T-helper 2 cell treated with Interferon-gamma antibody and Interleukin-4, amounts not matched to agents 5 μg/mL and 100 μg/mL, for 36 hours (primary cell): ENCODE data around the gene TUBA4A.

ENCODE experiments used
- DNase-seq: peaks from one replicate; pipeline ENCODE4 v3.0.0; 2021; ENCODE audit warnings: low spot score
- H3K27ac Mint-ChIP-seq: one replicate; pipeline ENCODE4 v1.8.0; 2021; ENCODE audit warnings: mild to moderate bottlenecking, mixed read lengths
- H3K27me3 Mint-ChIP-seq: one replicate; pipeline ENCODE4 v1.8.0; 2021; ENCODE audit warnings: low read depth, mixed read lengths
- H3K36me3 Mint-ChIP-seq: one replicate; pipeline ENCODE4 v1.8.0; 2021; ENCODE audit warnings: low read depth, mixed read lengths
- H3K4me1 Mint-ChIP-seq: one replicate; pipeline ENCODE4 v1.8.0; 2021; ENCODE audit warnings: low read depth, mixed read lengths
- H3K4me3 Mint-ChIP-seq: one replicate; pipeline ENCODE4 v1.8.0; 2022; ENCODE audit warnings: mild to moderate bottlenecking, moderate library complexity, mixed read lengths
- H3K9me3 Mint-ChIP-seq: one replicate; pipeline ENCODE4 v1.8.0; 2021; ENCODE audit warnings: mixed read lengths

Gene TUBA4A

DNA sequence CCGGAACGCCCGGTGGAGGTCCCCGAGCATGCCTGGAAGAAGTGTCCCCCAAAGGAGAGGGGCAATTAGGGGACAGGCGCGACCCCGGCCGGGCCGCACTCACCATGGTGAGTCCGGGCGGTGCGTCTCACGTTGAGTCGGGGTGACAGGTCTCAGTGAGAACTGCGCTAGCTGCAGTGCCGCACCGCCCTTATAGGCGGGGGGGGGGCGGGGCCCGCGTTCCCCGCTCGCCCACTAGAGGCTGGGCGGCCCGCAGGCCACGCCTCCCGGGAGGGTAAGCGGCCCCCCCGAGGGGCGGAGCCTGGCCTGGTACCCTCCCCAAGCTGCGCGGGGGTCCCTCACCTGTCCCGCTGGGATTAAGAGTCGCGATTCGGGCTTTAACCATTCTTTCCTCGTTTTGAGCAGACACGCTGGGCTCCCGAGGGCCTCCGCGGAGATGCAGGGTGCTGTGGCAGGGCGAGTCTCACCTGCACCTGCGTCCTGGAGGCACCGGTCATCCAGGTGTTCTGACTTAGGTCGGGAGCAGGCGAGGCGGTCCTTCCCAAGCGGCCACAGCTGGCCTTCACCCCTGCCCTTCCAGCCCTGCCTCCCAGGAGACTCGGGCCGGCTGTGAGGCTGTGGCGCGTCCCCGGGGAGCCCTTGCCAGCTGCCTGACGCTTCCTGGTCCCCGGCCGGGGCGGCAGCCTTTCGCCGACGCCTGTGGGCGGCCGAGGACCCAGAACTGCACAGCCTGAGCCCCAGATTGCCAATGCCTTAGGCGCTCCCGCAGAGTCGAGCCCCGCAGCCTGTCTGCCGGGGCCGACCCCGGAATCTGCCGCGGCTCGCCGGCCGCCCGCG is at the start of gene TUBA4A:
TSS of gene TUBA4A (minus strand) at position 166 of the 837 bp plus-strand sequence. CDS start at position 106, 60 bp downstream.
- Mint-ChIP-seq H3K27me3 (peaks cover 8% of the 10 kb centered on the region), H3K27ac (peak within 1 kb of the TSS; percentile 90), H3K4me1 (peaks cover 40% of the 10 kb centered on the region), H3K36me3 (peaks cover 42% of the 10 kb centered on the region), H3K4me3 (peak within 1 kb of the TSS; percentile 98), H3K9me3 (no peaks in the 10 kb centered on the region)
- DNase-seq = peak; percentile 86

- no peaks in the 10 kb centered on the region for H3K36me3 Mint-ChIP-seq
- no peak for DNase-seq
- H3K27me3 Mint-ChIP-seq = peaks cover 42% of the 10 kb centered on the region
- no peaks in the 10 kb centered on the region for H3K9me3 Mint-ChIP-seq
- H3K4me3 Mint-ChIP-seq = no peak overlapping the region
- no peak overlapping the region for H3K27ac Mint-ChIP-seq
- H3K4me1 Mint-ChIP-seq = peaks cover 4% of the 10 kb centered on the region
These were observed 48.8 kb upstream of the TUBA4A start for GRCh38 chr2:219302412-219302968.

- DNase-seq = no peak
These were observed 46.3 kb upstream of the TUBA4A start for GRCh38 chr2:219300022-219300421.

DNA sequence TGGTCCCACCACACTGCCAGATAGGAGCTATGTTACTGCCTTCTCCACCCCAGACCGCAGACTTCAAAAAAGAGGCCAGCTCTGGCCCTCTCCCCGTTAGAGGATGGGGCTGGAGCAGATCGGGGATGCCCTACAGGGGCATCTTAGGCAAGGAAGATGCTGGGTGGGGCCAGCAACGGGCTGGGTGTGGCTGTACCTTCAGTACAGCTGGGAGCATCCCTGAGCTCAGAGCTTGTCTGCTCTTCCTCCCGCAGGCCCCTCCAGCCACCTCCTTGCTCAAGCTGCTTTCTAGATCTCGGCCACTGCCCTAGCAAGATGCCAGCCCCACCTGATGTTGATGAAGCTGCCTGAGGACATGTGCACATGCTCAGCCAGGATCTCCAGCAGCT is 45.6 kb upstream of the TUBA4A start:
- Mint-ChIP-seq H3K9me3 (no peaks in the 10 kb centered on the region), H3K4me3 (no peak overlapping the region), H3K27ac (no peak overlapping the region), H3K4me1 (peaks cover 9% of the 10 kb centered on the region), H3K36me3 (no peaks in the 10 kb centered on the region), H3K27me3 (peaks cover 32% of the 10 kb centered on the region)
- DNase-seq = no peak

More at GRCh38 chr2:219300022-219300421, 46.3 kb upstream of the TUBA4A start:
- H3K9me3 Mint-ChIP-seq = no peaks in the 10 kb centered on the region
- H3K36me3 Mint-ChIP-seq = no peaks in the 10 kb centered on the region
- peaks cover 38% of the 10 kb centered on the region for H3K27me3 Mint-ChIP-seq
- no peak overlapping the region for H3K4me3 Mint-ChIP-seq
- H3K27ac Mint-ChIP-seq = no peak overlapping the region
- peaks cover 8% of the 10 kb centered on the region for H3K4me1 Mint-ChIP-seq

DNA sequence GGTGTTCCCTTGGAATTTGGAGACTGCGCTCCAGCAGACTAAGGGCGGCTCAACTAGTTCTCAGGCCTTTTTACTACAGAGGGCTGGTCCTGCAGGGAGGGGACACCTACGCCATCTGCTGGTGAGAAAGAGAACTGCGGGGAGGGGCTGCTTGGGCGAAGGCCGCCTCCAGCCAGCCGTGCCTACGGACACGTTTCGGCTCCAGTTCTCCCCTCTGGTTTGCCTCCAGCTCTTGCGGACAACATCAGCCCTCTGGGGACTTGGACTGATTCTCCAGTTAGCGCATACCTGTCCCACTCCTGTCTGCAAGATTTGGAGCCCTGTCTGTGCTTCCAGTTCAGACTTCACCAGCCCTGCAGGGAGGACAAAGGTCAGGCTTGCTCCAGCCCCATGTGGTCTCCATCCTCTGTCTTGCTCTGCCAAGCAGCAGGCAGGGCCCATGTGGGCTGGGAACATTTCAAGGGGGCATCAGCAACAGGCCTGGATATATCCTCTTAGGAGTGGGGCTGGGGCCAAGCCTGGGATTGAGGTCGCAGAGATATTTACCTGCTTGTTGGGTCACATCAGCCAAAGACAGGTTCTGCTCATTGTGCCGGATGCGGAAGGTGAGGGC is 45.1 kb upstream of the TUBA4A start:
- no peaks in the 10 kb centered on the region for H3K9me3 Mint-ChIP-seq
- H3K27me3 Mint-ChIP-seq = peaks cover 29% of the 10 kb centered on the region
- DNase-seq = peak; percentile 77
- no peak overlapping the region for H3K27ac Mint-ChIP-seq
- no peak overlapping the region for H3K4me3 Mint-ChIP-seq
- H3K36me3 Mint-ChIP-seq = no peaks in the 10 kb centered on the region
- peaks cover 13% of the 10 kb centered on the region for H3K4me1 Mint-ChIP-seq

DNA sequence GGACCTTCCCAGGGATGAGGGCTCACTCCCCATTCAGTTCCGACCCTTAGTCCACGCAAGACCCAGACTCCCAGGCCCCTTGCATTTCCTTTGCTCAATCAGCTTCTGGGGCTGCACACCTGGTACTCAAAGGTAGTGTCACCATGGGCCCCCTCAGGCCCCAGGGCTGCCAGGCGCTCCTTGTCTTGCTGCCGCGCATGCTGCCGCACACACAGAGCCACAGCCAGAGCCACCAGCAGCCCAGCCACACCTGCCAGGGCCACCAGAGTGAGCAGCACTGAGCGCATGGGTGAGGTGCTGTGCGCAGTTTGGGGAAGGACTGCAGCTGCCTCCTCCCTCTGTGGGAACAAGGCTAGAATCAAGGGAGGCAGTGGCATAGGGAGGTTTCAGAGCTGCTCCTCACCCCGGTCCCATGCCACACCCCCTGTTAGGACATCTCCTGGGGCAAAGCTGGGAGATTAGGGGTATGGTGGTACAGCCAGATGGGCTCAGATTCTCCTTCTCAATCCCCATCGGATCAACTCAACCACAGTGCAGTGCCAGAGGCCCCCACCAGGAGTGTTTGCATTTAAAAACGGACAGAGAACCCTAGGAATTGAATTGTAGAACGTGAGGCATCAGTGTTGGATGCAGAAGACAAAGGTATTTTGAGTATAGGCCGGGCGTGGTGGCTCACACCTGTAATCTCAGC is 44.2 kb upstream of the TUBA4A start:
- H3K27ac Mint-ChIP-seq = no peak overlapping the region
- H3K36me3 Mint-ChIP-seq = no peaks in the 10 kb centered on the region
- H3K9me3 Mint-ChIP-seq = no peaks in the 10 kb centered on the region
- H3K4me1 Mint-ChIP-seq = peaks cover 13% of the 10 kb centered on the region
- no peak overlapping the region for H3K4me3 Mint-ChIP-seq
- peaks cover 23% of the 10 kb centered on the region for H3K27me3 Mint-ChIP-seq
- no peak for DNase-seq

DNA sequence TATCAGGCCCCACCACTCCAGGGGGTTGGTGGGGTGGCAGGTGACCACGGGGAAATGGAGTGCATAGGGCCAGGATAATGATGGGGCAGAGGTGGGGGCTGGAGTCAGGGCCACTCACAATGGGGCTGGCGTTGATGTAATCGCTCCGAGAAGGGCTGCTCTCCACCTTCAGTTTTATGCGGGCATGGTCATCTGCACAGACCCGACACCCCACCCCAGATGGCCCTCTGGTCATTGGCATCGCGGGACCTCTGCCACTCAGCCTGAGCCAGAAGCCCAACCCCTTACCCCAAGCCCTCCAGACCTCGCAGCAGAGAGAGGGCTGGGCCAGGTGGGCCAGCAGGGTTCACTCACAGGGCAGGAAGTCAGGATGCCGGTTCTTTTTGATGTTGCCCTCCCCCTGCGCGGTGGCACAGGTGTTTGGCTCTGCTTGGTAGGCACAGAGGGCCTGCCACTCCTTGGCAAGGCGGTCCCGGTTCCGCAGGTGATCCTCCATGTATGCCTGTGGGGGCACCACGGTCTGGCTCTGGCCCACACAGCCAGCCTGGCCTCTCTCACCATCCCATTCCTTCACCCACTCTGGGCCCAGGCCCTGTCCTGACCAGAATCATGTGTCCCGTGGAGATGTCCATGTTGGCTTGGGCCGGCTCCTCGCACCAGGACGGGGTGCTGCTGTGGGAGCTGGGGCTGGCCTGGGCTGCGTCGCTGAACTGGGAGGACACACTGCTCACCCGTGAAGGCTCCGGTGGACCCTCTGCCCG is 43.1 kb upstream of the TUBA4A start:
- H3K27ac Mint-ChIP-seq = no peak overlapping the region
- peaks cover 23% of the 10 kb centered on the region for H3K27me3 Mint-ChIP-seq
- peaks cover 13% of the 10 kb centered on the region for H3K4me1 Mint-ChIP-seq

GRCh38 chr2:219296142-219296541 is 42.4 kb upstream of the TUBA4A start:
- Mint-ChIP-seq H3K36me3 (no peaks in the 10 kb centered on the region), H3K27ac (no peak overlapping the region), H3K9me3 (no peaks in the 10 kb centered on the region), H3K27me3 (peaks cover 19% of the 10 kb centered on the region), H3K4me1 (peaks cover 13% of the 10 kb centered on the region), H3K4me3 (no peak overlapping the region)
- no peak for DNase-seq

More for the DNA sequence above, 43.1 kb upstream of the TUBA4A start:
- DNase-seq = no peak
- Mint-ChIP-seq H3K36me3 (no peaks in the 10 kb centered on the region), H3K9me3 (no peaks in the 10 kb centered on the region), H3K4me3 (no peak overlapping the region)

DNA sequence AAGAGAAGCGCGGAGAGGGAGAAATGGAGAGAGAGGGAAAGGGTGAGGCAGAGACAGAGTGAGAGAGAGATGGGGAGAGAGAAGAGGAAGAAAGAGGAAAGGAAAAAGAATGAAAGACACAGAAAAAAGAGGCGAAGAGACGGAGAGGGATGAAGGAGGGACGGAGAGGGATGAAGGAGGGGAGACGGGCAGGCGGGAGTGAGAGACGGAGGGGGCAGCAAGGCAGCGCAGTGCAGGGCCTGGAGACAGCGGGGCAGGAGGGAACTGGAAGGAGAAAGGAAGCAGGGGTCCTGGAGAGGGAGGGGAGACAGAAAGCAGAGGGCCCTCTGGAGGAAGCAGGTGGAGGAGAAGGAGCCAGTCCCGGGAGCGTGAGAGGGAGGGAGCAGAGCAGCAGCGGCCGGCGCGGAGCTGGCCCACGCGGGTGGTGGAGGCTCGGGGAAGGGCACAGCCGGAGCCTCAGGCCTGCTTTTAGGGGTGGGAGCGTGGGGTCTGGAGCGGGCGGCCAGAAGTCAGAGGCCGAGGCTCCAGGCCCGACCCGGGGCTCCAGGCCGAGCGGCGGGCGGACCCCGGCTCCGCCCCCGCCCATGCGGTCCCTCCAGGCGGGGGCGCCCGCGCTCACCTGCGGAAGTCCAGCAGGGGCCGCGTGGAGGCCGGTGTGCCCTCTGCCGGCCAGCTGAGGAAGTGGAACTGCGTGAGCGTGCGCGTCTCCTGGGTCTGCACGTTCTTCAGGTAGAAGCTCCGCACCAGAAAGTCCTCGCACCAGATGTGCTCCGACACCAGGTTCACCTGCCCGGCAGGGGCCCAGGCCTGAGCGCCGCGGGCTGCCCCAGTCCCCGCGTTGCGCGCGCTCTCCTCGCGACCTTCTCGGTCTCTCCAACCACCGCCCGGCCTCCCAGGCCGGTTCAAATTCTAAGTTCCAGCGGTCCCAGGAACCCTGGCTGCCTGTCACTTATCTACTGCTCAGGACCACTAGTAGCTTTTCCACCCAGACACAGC is 40.9 kb upstream of the TUBA4A start:
- H3K27me3 Mint-ChIP-seq = peaks cover 10% of the 10 kb centered on the region
- peak; percentile 86 for DNase-seq
- H3K4me3 Mint-ChIP-seq = peak overlapping the region; percentile 81
- H3K36me3 Mint-ChIP-seq = no peaks in the 10 kb centered on the region
- H3K4me1 Mint-ChIP-seq = peaks cover 13% of the 10 kb centered on the region
- H3K9me3 Mint-ChIP-seq = no peaks in the 10 kb centered on the region
- peak overlapping the region; percentile 86 for H3K27ac Mint-ChIP-seq

GRCh38 chr2:219293736-219294231 is 40.1 kb upstream of the TUBA4A start:
- no peak for DNase-seq

DNA sequence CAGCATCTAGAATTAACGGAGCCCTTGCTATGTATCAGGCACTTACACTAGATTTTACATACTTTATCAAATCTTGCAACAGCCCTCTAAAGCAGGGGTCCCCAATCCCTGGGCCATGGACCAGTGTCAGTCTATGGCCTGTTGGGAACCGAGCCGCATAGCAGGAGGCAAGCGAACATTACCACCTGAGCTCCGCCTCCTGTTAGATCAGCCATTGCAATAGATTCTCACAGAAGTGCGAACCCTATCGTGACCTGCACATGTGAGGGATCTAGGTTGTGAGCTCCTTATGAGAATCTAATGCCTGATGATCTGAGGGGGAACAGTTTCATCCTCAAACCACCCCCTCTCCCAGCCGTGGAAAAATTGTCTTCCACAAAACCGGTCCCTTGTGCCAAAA is 38.9 kb upstream of the TUBA4A start:
- no peak for DNase-seq
- peaks cover 9% of the 10 kb centered on the region for H3K4me1 Mint-ChIP-seq
- H3K9me3 Mint-ChIP-seq = no peaks in the 10 kb centered on the region
- no peaks in the 10 kb centered on the region for H3K36me3 Mint-ChIP-seq
- H3K4me3 Mint-ChIP-seq = no peak overlapping the region
- peaks cover 5% of the 10 kb centered on the region for H3K27me3 Mint-ChIP-seq
- H3K27ac Mint-ChIP-seq = no peak overlapping the region

More at GRCh38 chr2:219293736-219294231, 40.1 kb upstream of the TUBA4A start:
- Mint-ChIP-seq H3K4me1 (peaks cover 11% of the 10 kb centered on the region), H3K27ac (peak overlapping the region; percentile 86), H3K4me3 (peak overlapping the region; percentile 81), H3K9me3 (no peaks in the 10 kb centered on the region), H3K27me3 (peaks cover 6% of the 10 kb centered on the region), H3K36me3 (no peaks in the 10 kb centered on the region)

GRCh38 chr2:219291910-219292490 is 38.3 kb upstream of the TUBA4A start:
- Mint-ChIP-seq H3K27ac (no peak overlapping the region), H3K27me3 (peaks cover 4% of the 10 kb centered on the region), H3K9me3 (no peaks in the 10 kb centered on the region), H3K4me1 (peaks cover 9% of the 10 kb centered on the region), H3K4me3 (no peak overlapping the region), H3K36me3 (no peaks in the 10 kb centered on the region)
- DNase-seq = no peak
